Peyer's patch (tissue), 4 donors: ENCODE measurements around the gene C3orf22.

Experiments used
- CTCF ChIP-seq, 6 experiments: fragments of 450-650 bp in 4 of 6; fragments of 200-600 bp in 2 of 6; sonication (generic) in 1 of 6; IDR thresholded peaks; one replicate each; pipeline ENCODE4 v1.5.1; 2017 to 2019; ENCODE audit warnings: antibody characterized with exemption in 6 of 6, mild to moderate bottlenecking in 3 of 6, moderate library complexity in 1 of 6
- POLR2A ChIP-seq, 2 donors: fragments of 450-650 bp; IDR thresholded peaks; one replicate each; pipeline ENCODE4 v1.5.1; 2017; ENCODE audit warnings: antibody characterized with exemption in 2 of 2, mild to moderate bottlenecking in 2 of 2, moderate library complexity in 2 of 2

- TF ChIP-seq CTCF (IDR thresholded peaks at IDR 0.05) = no peak
- TF ChIP-seq POLR2A (IDR thresholded peaks at IDR 0.05) = no peak
These were observed 30.3 kb downstream of the C3orf22 start for GRCh38 chr3:126528419-126528799.
